Frontal cortex (tissue), 4 donors: ENCODE measurements around the gene MAP6D1. TPM values are rescaled to one million over a fixed set of nuclear protein-coding genes. Genes with fewer than 3 reads are reported as not detected.

Source experiments
- DNase-seq, 2 donors: peaks; one replicate each; pipeline ENCODE4 v3.0.0; 2012; ENCODE audit warnings: low spot score in 2 of 2
- FAIRE-seq: peaks from 2 replicates; lab custom pipeline; 2012; peaks lifted over from hg19 to GRCh38; lab: Jason Lieb, UNC
- total RNA-seq: library from RNA; depleted of rRNA; stranded (reverse); fragments of >200 nt; gene quantifications from one replicate; pipeline ENCODE4 v1.2.3, GENCODE V29; 2014
- donor health status: control.
- donor health status: control.
- donor health status: control.

MAP6D1 gene
- total RNA-seq, 1 donor from 2014 or later = 3.3 TPM

DNA sequence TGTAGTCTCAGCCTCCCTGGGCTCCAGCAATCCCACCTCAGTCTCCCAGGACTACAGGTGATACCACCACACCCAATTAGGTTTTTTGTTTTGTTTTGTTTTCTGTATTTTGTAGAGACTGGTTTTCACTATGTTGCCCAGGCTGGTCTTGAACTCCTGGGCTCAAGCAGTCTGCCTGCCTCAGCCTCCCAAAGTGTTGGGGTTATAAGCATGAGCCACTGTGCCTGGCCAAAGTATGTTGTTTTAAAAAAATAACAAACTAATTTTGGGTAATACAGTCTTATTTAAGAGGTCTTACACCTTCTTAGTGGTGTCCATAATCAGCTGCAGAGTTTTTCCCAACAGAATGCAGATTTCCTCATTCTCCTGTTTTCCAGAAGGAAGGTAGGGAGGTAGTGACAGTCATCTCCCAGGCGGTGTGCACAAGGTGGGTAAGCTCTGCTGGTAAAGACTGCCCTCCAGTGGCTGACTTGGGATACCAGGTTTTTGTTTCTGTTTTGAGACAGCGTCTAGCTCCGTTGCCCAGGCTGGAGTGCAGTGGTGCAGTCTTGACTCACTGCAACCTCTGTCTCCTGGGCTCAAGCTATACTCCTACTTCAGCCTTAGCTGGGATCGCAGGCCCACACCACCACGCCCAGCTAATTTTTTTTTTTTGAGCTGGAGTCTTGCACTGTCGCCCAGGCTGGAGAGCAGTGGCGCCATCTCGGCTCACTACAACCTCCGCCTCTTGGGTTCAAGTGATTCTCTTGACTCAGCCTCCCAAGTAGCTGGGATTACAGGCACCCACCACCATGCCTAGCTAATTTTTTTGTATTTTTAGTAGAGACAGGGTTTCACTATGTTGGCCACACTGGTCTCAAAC lies 58.4 kb downstream of the MAP6D1 start:
- DNase-seq (peak; percentile 28 to 60), FAIRE-seq (no peak)

DNA sequence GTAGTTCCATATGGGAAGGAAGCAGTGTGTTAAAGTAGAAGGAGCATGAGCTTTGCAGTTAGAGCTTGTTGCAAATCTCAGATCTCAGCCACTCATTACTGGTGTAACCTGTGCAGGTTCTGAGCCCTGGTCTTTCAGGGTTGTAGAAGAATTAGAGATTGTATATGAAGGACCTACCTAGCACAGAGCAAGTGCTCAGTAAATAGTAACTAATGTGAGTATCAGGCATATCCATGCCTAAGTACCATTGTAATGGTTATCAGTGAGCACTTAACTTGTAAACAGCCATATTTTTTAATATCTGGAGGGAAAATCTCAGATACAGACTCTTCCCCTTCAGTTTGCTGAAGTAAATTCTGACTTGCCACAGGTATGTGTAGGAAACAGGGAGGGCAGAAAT lies 59.3 kb downstream of the MAP6D1 start:
- FAIRE-seq = no peak
- no peak for DNase-seq

Other genes starting within 250 kb of the MAP6D1 start
- 343 TPM for gene KLHL24, start 190.0 kb downstream of the MAP6D1 start, total RNA-seq
- 56.7 TPM for gene YEATS2, start 127.8 kb downstream of the MAP6D1 start, total RNA-seq
- 19.6 TPM for gene PARL, start 59.3 kb upstream of the MAP6D1 start, total RNA-seq
- 37.9 TPM for gene ABCC5, start 192.3 kb upstream of the MAP6D1 start, total RNA-seq
- not detected for gene HTR3D, start 206.2 kb upstream of the MAP6D1 start, total RNA-seq
- gene HTR3C, start 227.5 kb upstream of the MAP6D1 start, total RNA-seq = not detected